Lower leg skin (tissue), 4 donors: ENCODE results near the gene PDE8A. TPM values are rescaled to one million over a fixed set of nuclear protein-coding genes. Genes with fewer than 3 reads are reported as not detected.
"Not testable (repeated sequence)": the region's sequence is repeated elsewhere in the genome, so short reads cannot be mapped to it uniquely, and the experiment has no call there.

Experiments
- DNase-seq, 2 donors: peaks; one replicate each; pipeline ENCODE4 v3.0.0-alpha.2; 2019; ENCODE audit warnings: low spot score in 2 of 2
- H3K4me3 ChIP-seq: fragments of 200-600 bp; sonication (generic); 2 replicates; pipeline ENCODE4 v1.5.1; 2017; ENCODE audit warnings: mild to moderate bottlenecking, low read depth; ENCODE audit not compliant: poor library complexity, severe bottlenecking
- CTCF ChIP-seq, 3 donors: fragments of 450-650 bp; IDR thresholded peaks; one replicate each; pipeline ENCODE4 v1.5.1; 2016; ENCODE audit warnings: antibody characterized with exemption in 3 of 3, mild to moderate bottlenecking in 3 of 3, moderate library complexity in 2 of 3
- POLR2A ChIP-seq, 2 donors: fragments of 450-650 bp; IDR thresholded peaks; one replicate each; pipeline ENCODE4 v1.6.1; 2016 to 2017; ENCODE audit warnings: antibody characterized with exemption in 2 of 2, mild to moderate bottlenecking in 1 of 2, moderate library complexity in 1 of 2
- WGBS, 2 donors: methylation state at CpG; one replicate each; pipeline ENCODE4 v1.1.5; 2018; 5-methylcytosine and 5-hydroxymethylcytosine counted together
- intact Hi-C: fragments of 100-400 bp; cut with DNase I; formaldehyde crosslinking; loops from one replicate; pipeline ENCODE4 v1.15.0; 2023; ENCODE audit warnings: low total_unique reads
- total RNA-seq, 4 donors: library from RNA; depleted of rRNA; stranded (reverse); fragments of >200 nt; gene quantifications; one replicate each; pipeline ENCODE4 v1.1.0, GENCODE V29; 2016

The PDE8A gene
- total RNA-seq, 4 donors from 2014 or later, result 14.7 to 23.1 (median 19.4) TPM

DNA sequence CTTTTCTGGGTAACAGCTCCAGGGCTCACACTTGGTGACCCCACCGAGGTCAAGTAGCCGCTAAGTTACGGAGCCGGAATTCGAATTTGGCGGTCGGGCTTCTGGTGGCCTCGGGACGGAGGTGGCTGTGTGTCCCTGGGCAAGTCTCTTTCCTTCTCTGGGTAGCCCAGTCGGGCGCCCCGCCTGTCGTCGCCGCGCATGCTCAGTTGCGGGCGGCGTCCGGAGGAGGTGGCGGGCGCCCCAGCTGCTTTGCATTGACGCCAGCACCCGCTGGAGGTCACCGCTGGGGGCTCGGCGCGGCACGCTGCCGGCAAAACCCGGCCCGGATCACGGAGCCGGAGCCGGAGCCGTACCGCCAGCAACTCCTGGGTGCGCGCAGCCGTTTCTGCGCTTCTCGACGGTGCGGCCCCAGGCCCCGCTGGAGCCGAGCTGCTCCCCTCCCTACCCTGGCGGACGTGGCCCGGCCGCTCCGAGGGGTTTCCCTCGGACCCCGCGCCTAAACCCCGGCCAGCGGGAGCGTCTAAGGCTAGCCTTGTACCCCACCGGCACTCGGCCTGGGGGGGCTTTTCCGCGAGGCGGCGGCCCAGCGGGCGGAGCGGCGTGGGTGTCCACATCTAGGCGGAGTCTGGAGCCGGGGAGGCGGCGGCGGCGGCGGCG is 474 bp upstream of the PDE8A start:
- TF ChIP-seq CTCF (IDR thresholded peaks at IDR 0.05) (no peak), POLR2A (IDR thresholded peaks at IDR 0.05) (no peak)
- 0 to 2% methylated on average over 19 to 32 of the region's 75 CpGs for WGBS, 2 donors
- intact Hi-C loops, result no loop called here
- DNase-seq, result peak; percentile 90 to 98
- peak overlapping the region; percentile 78 for H3K4me3 ChIP-seq

DNA sequence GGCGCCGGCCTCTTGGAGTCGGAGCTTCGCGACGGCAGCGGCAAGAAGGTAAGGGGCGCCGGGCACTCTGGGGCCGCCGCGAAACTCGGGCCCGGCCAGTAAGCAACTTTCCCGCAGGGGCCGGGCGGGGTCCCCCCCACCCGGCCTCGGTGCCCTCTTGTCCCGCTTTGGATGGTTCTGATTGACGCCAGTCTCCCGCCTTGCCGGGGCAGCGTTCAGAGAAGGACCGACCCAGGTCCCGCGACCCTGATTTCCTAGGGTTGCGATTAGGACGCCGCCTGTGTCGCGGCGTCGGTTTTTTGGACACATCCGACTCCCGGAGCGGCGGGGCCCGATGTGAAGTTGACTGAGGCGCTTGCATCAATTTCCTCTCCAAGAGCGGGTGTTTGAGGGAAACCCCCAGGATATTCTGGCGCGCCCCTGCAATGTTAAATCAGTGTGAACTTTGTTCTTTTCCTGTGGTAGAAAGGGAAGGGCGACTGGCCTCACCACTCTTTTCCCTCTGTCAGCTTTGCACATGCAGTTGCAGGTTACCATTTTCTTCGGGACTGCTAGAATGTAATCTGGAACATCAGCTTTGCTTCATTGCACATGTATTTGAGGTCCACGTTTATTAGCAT is 755 bp downstream of the PDE8A start:
- TF ChIP-seq CTCF (IDR thresholded peaks at IDR 0.05), result no peak
- 1 to 2% methylated on average over 33 to 36 of the region's 46 CpGs for WGBS, 2 donors
- peak overlapping the region; percentile 78 for H3K4me3 ChIP-seq
- intact Hi-C loops, result no loop called here
- peak; percentile 18 to 90 for DNase-seq

DNA sequence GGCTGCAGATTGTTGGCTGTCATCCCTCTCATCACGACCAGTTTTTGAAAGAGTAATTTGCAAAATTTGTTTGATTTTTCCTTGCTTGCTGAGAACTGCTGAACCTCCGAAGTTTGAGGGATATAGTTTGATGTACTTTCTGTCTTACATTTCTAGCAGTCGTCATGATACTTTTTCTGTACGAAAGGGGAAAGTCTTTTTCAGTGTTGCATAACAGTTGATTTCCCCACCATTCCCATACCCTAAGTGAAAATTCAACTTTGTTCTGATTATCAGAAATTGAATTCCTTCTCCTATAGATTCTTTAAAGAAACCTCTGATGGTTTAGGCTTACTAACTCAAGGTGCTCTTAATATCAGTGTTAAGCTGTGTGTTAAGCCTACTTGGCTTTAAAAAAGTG is 1.6 kb downstream of the PDE8A start:
- WGBS, 2 donors, result 37 to 42% methylated on average over 4 of the region's 4 CpGs
- no peak overlapping the region for H3K4me3 ChIP-seq
- DNase-seq, result no peak
- TF ChIP-seq POLR2A (IDR thresholded peaks at IDR 0.05) (no peak), CTCF (IDR thresholded peaks at IDR 0.05) (no peak)
- intact Hi-C loops, result no loop called here

- no peak overlapping the region for H3K4me3 ChIP-seq
- DNase-seq, result no peak
- intact Hi-C loops, result no loop called here
- TF ChIP-seq POLR2A (IDR thresholded peaks at IDR 0.05) (no peak), CTCF (IDR thresholded peaks at IDR 0.05) (no peak)
- WGBS, 2 donors, result 76 to 92% methylated on average over 2 of the region's 2 CpGs
These were observed 2.1 kb downstream of the PDE8A start for GRCh38 chr15:84983711-84984110.

DNA sequence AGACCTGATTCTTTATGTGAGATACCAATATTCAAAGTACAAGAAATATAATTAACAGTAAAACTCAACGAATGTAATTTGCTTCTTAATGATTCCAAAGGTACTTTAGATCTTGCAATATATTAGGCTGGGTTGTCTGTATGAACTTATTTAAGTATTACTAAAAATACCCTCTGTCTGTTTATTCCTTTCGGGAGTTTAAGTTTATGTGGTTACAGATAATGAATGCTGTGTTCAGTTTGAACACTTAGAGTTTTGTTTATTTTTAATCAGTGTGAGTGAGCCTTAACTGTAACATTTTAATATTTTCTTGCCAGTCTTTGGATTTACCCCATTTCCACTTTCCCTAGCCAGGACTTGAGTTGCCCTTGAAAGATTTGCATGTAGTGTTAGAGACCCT is 3.5 kb downstream of the PDE8A start:
- DNase-seq, result no peak
- TF ChIP-seq POLR2A (IDR thresholded peaks at IDR 0.05), result no peak
- TF ChIP-seq CTCF (IDR thresholded peaks at IDR 0.05), result no peak
- intact Hi-C loops, result no loop called here
- H3K4me3 ChIP-seq, result no peak overlapping the region
- WGBS, 2 donors, result 54 to 70% methylated on average over 2 of the region's 2 CpGs

GRCh38 chr15:84987351-84987750 is 5.7 kb downstream of the PDE8A start:
- WGBS, 2 donors, result 94 to 95% methylated on average over 9 of the region's 9 CpGs

More at GRCh38 chr15:84987351-84987750, 5.7 kb downstream of the PDE8A start:
- DNase-seq, intact Hi-C loops, H3K4me3 ChIP-seq: not testable (repeated sequence)
